HepG2 (cell line): Measurements from ENCODE around the gene GSTM1. TPM values are rescaled to one million over a fixed set of nuclear protein-coding genes. Genes with fewer than 3 reads are reported as not detected.

Source experiments
- ATAC-seq: fragments of 200-7000 bp; cut with Tn5 transposase; 3 replicates; pipeline ENCODE4 v1.9.1; 2020; ENCODE audit warnings: mild to moderate bottlenecking, moderate library complexity
- BruUV-seq: library from RNA; stranded (reverse); fragments of 400-500 nt; replicated peaks from 2 replicates; lab custom pipeline; 2021; lab: Mats Ljungman, UMichigan
- CTCF ChIA-PET: fragments of 300-600 bp; formaldehyde crosslinking; extraction: SDS; loops from one replicate; lab custom pipeline; 2021; ENCODE audit warnings: low total read pairs, inconsistent platforms, low intra/inter-chr PET ratio; lab: Yijun Ruan, JAX
- POLR2A ChIA-PET: fragments of 350-600 bp; sonication (Branson Sonifier 250); formaldehyde crosslinking; loops from one replicate; lab custom pipeline; 2020; ENCODE audit warnings: antibody characterized with exemption, inconsistent platforms; lab: Yijun Ruan, JAX
- DNase-seq: peaks from one replicate; pipeline ENCODE4 v3.0.0-alpha.2; 2015; ENCODE audit warnings: low spot score
- FAIRE-seq: peaks from 3 replicates; lab custom pipeline; 2011; peaks lifted over from hg19 to GRCh38; lab: Jason Lieb, UNC
- H2AFZ ChIP-seq: one replicate; pipeline ENCODE4 v1.6.1; 2011; ENCODE audit warnings: low read length, inconsistent platforms
- H3K27ac ChIP-seq: fragments of 300-600 bp; 3 replicates; pipeline ENCODE4 v1.8.0; 2011; ENCODE audit warnings: mixed run types, mild to moderate bottlenecking, mixed read lengths, low read length, inconsistent platforms; ENCODE audit not compliant: insufficient read depth; ENCODE audit errors: extremely low read length
- H3K27me3 ChIP-seq, 2 experiments: fragments of 200-600 bp in 1 of 2; 2 replicates in 1 of 2; 3 replicates in 1 of 2; pipeline versions ENCODE4 v1.6.0 to v1.8.0; 2011; ENCODE audit warnings: low read length in 2 of 2, mild to moderate bottlenecking in 2 of 2, moderate library complexity in 2 of 2, inconsistent platforms in 1 of 2; ENCODE audit not compliant: insufficient read depth in 2 of 2, control insufficient read depth in 1 of 2
- H3K36me3 ChIP-seq, 2 experiments: fragments of 200-600 bp in 1 of 2; replicated peaks in 1 of 2; 2 replicates in 1 of 2; 3 replicates in 1 of 2; pipeline versions ENCODE4 v1.5.1 to v1.8.0; 2011; ENCODE audit warnings: low read length in 2 of 2, inconsistent platforms in 1 of 2; ENCODE audit not compliant: insufficient read depth in 2 of 2, control insufficient read depth in 1 of 2
- H3K4me1 ChIP-seq: 2 replicates; pipeline ENCODE4 v1.5.1; 2012; ENCODE audit warnings: low read length, inconsistent platforms; ENCODE audit not compliant: insufficient read depth
- H3K4me2 ChIP-seq: 2 replicates; pipeline ENCODE4 v1.6.0; 2011; ENCODE audit warnings: low read depth, low read length, inconsistent platforms
- H3K4me3 ChIP-seq, 3 experiments: fragments of 200-600 bp in 1 of 3; sonication (generic), shearing (Covaris generic) in 1 of 3; replicated peaks in 1 of 3; 2 replicates each; pipeline ENCODE4 v1.5.1; 2011 to 2016; ENCODE audit warnings: low read length in 3 of 3, inconsistent platforms in 2 of 3, low read depth in 2 of 3, mild to moderate bottlenecking in 2 of 3, control low read depth in 1 of 3, mixed read lengths in 1 of 3; ENCODE audit not compliant: insufficient read depth in 1 of 3
- H3K79me2 ChIP-seq: one replicate; pipeline ENCODE4 v1.6.1; 2011; ENCODE audit warnings: low read length, inconsistent platforms; ENCODE audit not compliant: insufficient read depth
- H3K9ac ChIP-seq: 2 replicates; pipeline ENCODE4 v1.6.0; 2011; ENCODE audit warnings: mild to moderate bottlenecking, low read depth, low read length, inconsistent platforms; ENCODE audit not compliant: insufficient read depth
- H3K9me3 ChIP-seq: 2 replicates; pipeline ENCODE4 v1.5.1; 2012; ENCODE audit warnings: mild to moderate bottlenecking, low read length
- H4K20me1 ChIP-seq: 2 replicates; pipeline ENCODE4 v1.6.0; 2011; ENCODE audit warnings: inconsistent platforms, mild to moderate bottlenecking, low read length, moderate library complexity; ENCODE audit not compliant: insufficient read depth
- BCLAF1 ChIP-seq: fragments of 450-650 bp; IDR thresholded peaks from 2 replicates; pipeline ENCODE4 v1.6.1; 2017; ENCODE audit warnings: mild to moderate bottlenecking
- ZNF260 ChIP-seq: sonication (generic); formaldehyde crosslinking; IDR thresholded peaks from 2 replicates; pipeline ENCODE4 v1.4.0; 2020; ENCODE audit warnings: missing genetic modification reagents, low read depth, mild to moderate bottlenecking, borderline replicate concordance
- ZNF652 ChIP-seq: IDR thresholded peaks from 2 replicates; pipeline ENCODE4 v1.6.1; 2016; ENCODE audit warnings: low read depth, borderline replicate concordance
- WGBS: methylation state at CpG from one replicate; pipeline ENCODE4 v1.1.6; 2017; ENCODE audit warnings: low lambda C conversion rate; 5-methylcytosine and 5-hydroxymethylcytosine counted together
- in situ Hi-C: cut with HindIII; loops from 2 replicates; pipeline ENCODE4 v1.10.0; 2017; ENCODE audit warnings: low pct_unique_long_range_greater_than_20kb; ENCODE audit not compliant: extremely low pct_ligation_motif_present
- intact Hi-C: fragments of 100-400 bp; cut with micrococcal nuclease; formaldehyde crosslinking; loops from one replicate; pipeline ENCODE4 v1.10.0; 2022; ENCODE audit not compliant: unreplicated experiment
- polyA plus RNA-seq, 8 experiments: library from polyadenylated mRNA; depleted of rRNA in 3 of 8; stranded (reverse) in 7 of 8; unstranded in 1 of 8; fragments of >200 nt; fragmentation: Illumina TruSeq in 4 of 8; extraction: Trizol in 4 of 8; gene quantifications; 2 replicates each; pipeline versions ENCODE4 v1.2.1 to v1.2.3, GENCODE V29; 2011 to 2016; ENCODE audit warnings: low read depth in 4 of 8, missing spikeins in 1 of 8, mixed read lengths in 1 of 8; ENCODE audit not compliant: insufficient read depth in 1 of 8
- total RNA-seq, 5 experiments: library from RNA; depleted of rRNA; stranded (reverse); fragments of >200 nt; fragmentation: Illumina TruSeq; extraction: Trizol; gene quantifications; 2 replicates each; pipeline ENCODE4 v1.2.3, GENCODE V29; 2016; ENCODE audit warnings: low read depth in 1 of 5

GSTM1 gene
- total and polyA plus RNA-seq, 2 of the 13 experiments (the other 11 are each of a cell fraction or from before 2014, with no cell fraction given), result 0.42 TPM; not detected in 1

DNA sequence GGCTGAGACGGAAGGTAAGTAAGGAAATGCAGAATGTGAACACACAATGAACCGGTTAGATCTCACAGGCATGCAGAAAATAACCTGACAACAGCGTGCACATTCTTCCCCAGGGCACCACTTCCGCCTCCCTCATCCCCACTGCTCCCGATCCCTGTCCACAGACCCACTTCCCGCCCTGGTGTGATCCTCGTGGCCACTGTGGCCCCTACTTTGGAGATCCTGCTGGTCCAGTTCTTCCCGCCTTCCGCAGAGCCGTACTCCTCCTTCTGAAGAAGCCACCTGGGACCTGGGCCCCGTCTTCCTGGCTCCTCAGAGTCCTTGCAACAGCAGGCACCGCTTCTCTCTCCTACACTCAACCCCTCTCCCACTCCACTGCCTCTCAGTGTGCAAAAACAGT lies 33.1 kb upstream of the GSTM1 start:
- Histone ChIP-seq H2AFZ (no peak overlapping the region), H3K9me3 (no peaks in the 10 kb centered on the region), H3K9ac (no peak overlapping the region), H3K4me2 (no peak overlapping the region), H3K4me3 (no peak overlapping the region), H3K27me3 (0 out of 5 replicates have a peak, but pooled peaks cover 0 to 4% of the 10 kb centered on the region in 2 experiments), H3K36me3 (no peaks in the 10 kb centered on the region; a peak in 1 of 5 replicates), H4K20me1 (no peaks in the 10 kb centered on the region), H3K27ac (no peak overlapping the region)
- intact Hi-C loops, result no loop called here
- WGBS, result 81% methylated on average over 12 of the region's 12 CpGs
- CTCF ChIA-PET, result no interaction called here
- BruUV-seq, result no TSS peak
- TF ChIP-seq ZNF652 (CRISPR knock-in tag) (no peak), BCLAF1 (no peak), ZNF260 (no peak)
- TF ChIP-seq, all 625 proteins: peak for 0
- no peak for ATAC-seq
- H3K4me1 ChIP-seq, result peaks cover 27% of the 10 kb centered on the region
- DNase-seq, result no peak
- POLR2A ChIA-PET, result interaction anchor here (2.2 kb wide), 1 partner anchor 14 kb away, joined by 12 read pairs; no protein-coding TSS in a partner anchor
- in situ Hi-C loops, result no loop called here
- no peaks in the 10 kb centered on the region for H3K79me2 ChIP-seq
- FAIRE-seq, result no peak
